AG04450 (cell line): Measurements from ENCODE around the gene NECAB3. TPM values are rescaled to one million over a fixed set of nuclear protein-coding genes. Genes with fewer than 3 reads are reported as not detected.

ENCODE experiments used
- CTCF ChIA-PET: fragments of 300-600, 350-600 bp; formaldehyde crosslinking; extraction: SDS; loops from one replicate; lab custom pipeline; 2022; ENCODE audit warnings: antibody characterized with exemption, inconsistent platforms; lab: Charles Lee
- POLR2A ChIA-PET: fragments of 350-600 bp; formaldehyde crosslinking; extraction: SDS; loops from one replicate; lab custom pipeline; 2021; ENCODE audit warnings: antibody characterized with exemption, inconsistent platforms; lab: Yijun Ruan, JAX
- DNase-seq: peaks from one replicate; pipeline ENCODE4 v3.0.0-alpha.2; 2011; ENCODE audit warnings: low read depth, low spot score
- H3K27ac ChIP-seq: one replicate; pipeline ENCODE4 v1.5.1; 2012; ENCODE audit warnings: low read depth, low read length, control low read depth
- H3K27me3 ChIP-seq: one replicate; pipeline ENCODE4 v1.6.0; 2012; ENCODE audit warnings: low read length; ENCODE audit not compliant: control insufficient read depth, insufficient read depth
- H3K4me3 ChIP-seq: 2 replicates; pipeline ENCODE4 v1.5.1; 2011; ENCODE audit warnings: mild to moderate bottlenecking, low read depth, low read length, control low read depth
- H3K9me3 ChIP-seq: 2 replicates; pipeline ENCODE4 v1.5.1; 2012; ENCODE audit warnings: low read length; ENCODE audit not compliant: control insufficient read depth, insufficient read depth
- CTCF ChIP-seq: IDR thresholded peaks from 2 replicates; pipeline ENCODE4 v1.5.1; 2011; ENCODE audit warnings: low read depth, low read length, control low read depth, inconsistent platforms
- polyA plus RNA-seq: library from polyadenylated mRNA; depleted of rRNA; stranded (reverse); fragments of >200 nt; gene quantifications from 2 replicates; pipeline ENCODE4 v1.2.3, GENCODE V29; 2011

The NECAB3 gene
- polyA plus RNA-seq, 1 experiment = 11.7 TPM

GRCh38 chr20:33719277-33719988, 45.2 kb upstream of the NECAB3 start:
- ChIA-PET CTCF (interaction anchor here (1.5 to 1.7 kb wide), 2 partner anchors 11 to 33 kb away, joined by 3 to 5 read pairs; no protein-coding TSS in a partner anchor), POLR2A (interaction anchor here (1.2 to 1.6 kb wide), 3 partner anchors 12 to 56 kb away, joined by 4 to 6 read pairs (median 4); partner anchors contain the start of gene ZNF341)
- no peak for TF ChIP-seq CTCF
- Histone ChIP-seq H3K4me3 (peak overlapping the region; percentile 94), H3K9me3 (peaks cover 3% of the 10 kb centered on the region; the same call in 1 of the 2 replicates), H3K27me3 (no peaks in the 10 kb centered on the region), H3K27ac (no peak overlapping the region)
- no peak for DNase-seq

- POLR2A ChIA-PET = no interaction called here
- H3K4me3 ChIP-seq = no peak overlapping the region
- no peak overlapping the region for H3K27ac ChIP-seq
- H3K27me3 ChIP-seq = no peaks in the 10 kb centered on the region
- H3K9me3 ChIP-seq = peaks cover 3% of the 10 kb centered on the region; the same call in 1 of the 2 replicates
- CTCF ChIA-PET = no interaction called here
- TF ChIP-seq CTCF = no peak
- no peak for DNase-seq
Measured at GRCh38 chr20:33716498-33716897, 42.3 kb upstream of the NECAB3 start.

GRCh38 chr20:33713865-33714367, 39.7 kb upstream of the NECAB3 start:
- no peak for DNase-seq
- POLR2A ChIA-PET = no interaction called here

GRCh38 chr20:33711446-33711738, 37.2 kb upstream of the NECAB3 start:
- Histone ChIP-seq H3K9me3 (no peaks in the 10 kb centered on the region), H3K4me3 (no peak overlapping the region), H3K27me3 (no peaks in the 10 kb centered on the region), H3K27ac (no peak overlapping the region)
- POLR2A ChIA-PET = no interaction called here
- CTCF ChIA-PET = no interaction called here
- no peak for TF ChIP-seq CTCF
- DNase-seq = no peak

More at GRCh38 chr20:33713865-33714367, 39.7 kb upstream of the NECAB3 start:
- H3K27me3 ChIP-seq = no peaks in the 10 kb centered on the region
- H3K9me3 ChIP-seq = no peaks in the 10 kb centered on the region
- no peak overlapping the region for H3K27ac ChIP-seq
- no peak for TF ChIP-seq CTCF
- CTCF ChIA-PET = no interaction called here
- no peak overlapping the region for H3K4me3 ChIP-seq

GRCh38 chr20:33710681-33711445, 36.6 kb upstream of the NECAB3 start:
- no peaks in the 10 kb centered on the region for H3K9me3 ChIP-seq
- no peaks in the 10 kb centered on the region for H3K27me3 ChIP-seq
- H3K4me3 ChIP-seq = no peak overlapping the region
- no peak for TF ChIP-seq CTCF
- H3K27ac ChIP-seq = no peak overlapping the region
- ChIA-PET POLR2A (no interaction called here), CTCF (no interaction called here)
- no peak for DNase-seq
